Calu3 (cell line): Measurements from ENCODE around the gene ELL2. TPM values are rescaled to one million over a fixed set of nuclear protein-coding genes. Genes with fewer than 3 reads are reported as not detected.
A peak's percentile ranks its signal among the peaks of the same experiment; 100 is the strongest.

ENCODE experiments used
- BruUV-seq: library from RNA; stranded (reverse); fragments of 400-500 nt; replicated peaks from 2 replicates; lab custom pipeline; 2021; lab: Mats Ljungman, UMichigan
- CTCF ChIA-PET: fragments of 300-600 bp; sonication (Branson Sonifier 250); formaldehyde crosslinking; loops from one replicate; lab custom pipeline; 2022; ENCODE audit warnings: antibody characterized with exemption; lab: Charles Lee
- DNase-seq: peaks from one replicate; pipeline ENCODE4 v3.0.0; 2022
- H3K27ac Mint-ChIP-seq: one replicate; pipeline ENCODE4 v1.8.0; 2022; ENCODE audit warnings: mixed read lengths; ENCODE audit not compliant: unreplicated experiment
- H3K27me3 Mint-ChIP-seq: one replicate; pipeline ENCODE4 v1.8.0; 2022; ENCODE audit warnings: mixed read lengths; ENCODE audit not compliant: unreplicated experiment
- H3K36me3 Mint-ChIP-seq: one replicate; pipeline ENCODE4 v1.8.0; 2022; ENCODE audit warnings: mild to moderate bottlenecking, moderate library complexity, mixed read lengths; ENCODE audit not compliant: insufficient read depth, unreplicated experiment
- H3K4me1 Mint-ChIP-seq: one replicate; pipeline ENCODE4 v1.8.0; 2022; ENCODE audit warnings: mild to moderate bottlenecking, low read depth, mixed read lengths; ENCODE audit not compliant: unreplicated experiment
- H3K4me3 Mint-ChIP-seq: one replicate; pipeline ENCODE4 v1.8.0; 2022; ENCODE audit warnings: mild to moderate bottlenecking, low read depth, moderate library complexity, mixed read lengths; ENCODE audit not compliant: unreplicated experiment
- H3K9me3 Mint-ChIP-seq: one replicate; pipeline ENCODE4 v1.8.0; 2022; ENCODE audit warnings: low read depth, mixed read lengths; ENCODE audit not compliant: unreplicated experiment
- intact Hi-C: fragments of 100-400 bp; cut with micrococcal nuclease; formaldehyde crosslinking; loops from one replicate; pipeline ENCODE4 v1.10.0; 2022; ENCODE audit not compliant: unreplicated experiment
- total RNA-seq: library from RNA; stranded (reverse); gene quantifications from 2 replicates; pipeline ENCODE4 v1.2.3, GENCODE V29; 2022
- TF ChIP-seq, protein P1 (sequence below): fragments of 200-600 bp; IDR thresholded peaks from one replicate; pipeline ENCODE4 v1.8.0; 2022; ENCODE audit warnings: antibody characterized with exemption; ENCODE audit not compliant: unreplicated experiment

Gene ELL2
- total RNA-seq, 1 experiment from 2014 or later, result 57.7 TPM

DNA sequence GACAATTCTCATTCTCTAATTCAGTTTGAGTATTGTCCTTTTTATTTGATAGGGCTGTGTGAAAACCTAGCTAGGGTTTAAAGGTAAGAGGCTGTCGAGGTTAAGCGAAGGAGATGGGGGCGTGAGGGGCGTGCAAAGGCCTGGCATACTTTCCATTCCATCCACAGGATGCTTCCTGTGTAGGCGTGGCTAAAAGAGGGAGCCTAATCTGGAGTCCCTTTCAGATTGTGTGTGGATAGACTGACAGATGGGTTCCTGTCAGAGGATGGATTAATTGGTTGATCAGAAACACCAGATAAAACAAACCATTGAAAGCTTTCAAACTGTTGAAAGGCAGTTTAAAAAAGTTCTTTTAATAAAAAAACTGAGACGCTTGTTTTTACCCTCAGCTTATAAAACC lies 1.1 kb upstream of the ELL2 start:
- Mint-ChIP-seq H3K9me3 (no peaks in the 10 kb centered on the region), H3K27me3 (no peaks in the 10 kb centered on the region), H3K4me1 (peaks cover 61% of the 10 kb centered on the region), H3K4me3 (peak overlapping the region; percentile 92), H3K27ac (peak overlapping the region; percentile 98), H3K36me3 (peaks cover 39% of the 10 kb centered on the region)
- DNase-seq, result peak; percentile 60
- intact Hi-C loops, result loop anchor here (1.0 to 10.0 kb wide), 5 partner anchors 62 to 318 kb away; partner anchors contain the start of gene RFESD
- CTCF ChIA-PET, result interaction anchor here (0.8 to 5.1 kb wide), 5 partner anchors 9 to 373 kb away, joined by 3 to 37 read pairs (median 4); no protein-coding TSS in a partner anchor
- TF ChIP-seq, protein P1, sequence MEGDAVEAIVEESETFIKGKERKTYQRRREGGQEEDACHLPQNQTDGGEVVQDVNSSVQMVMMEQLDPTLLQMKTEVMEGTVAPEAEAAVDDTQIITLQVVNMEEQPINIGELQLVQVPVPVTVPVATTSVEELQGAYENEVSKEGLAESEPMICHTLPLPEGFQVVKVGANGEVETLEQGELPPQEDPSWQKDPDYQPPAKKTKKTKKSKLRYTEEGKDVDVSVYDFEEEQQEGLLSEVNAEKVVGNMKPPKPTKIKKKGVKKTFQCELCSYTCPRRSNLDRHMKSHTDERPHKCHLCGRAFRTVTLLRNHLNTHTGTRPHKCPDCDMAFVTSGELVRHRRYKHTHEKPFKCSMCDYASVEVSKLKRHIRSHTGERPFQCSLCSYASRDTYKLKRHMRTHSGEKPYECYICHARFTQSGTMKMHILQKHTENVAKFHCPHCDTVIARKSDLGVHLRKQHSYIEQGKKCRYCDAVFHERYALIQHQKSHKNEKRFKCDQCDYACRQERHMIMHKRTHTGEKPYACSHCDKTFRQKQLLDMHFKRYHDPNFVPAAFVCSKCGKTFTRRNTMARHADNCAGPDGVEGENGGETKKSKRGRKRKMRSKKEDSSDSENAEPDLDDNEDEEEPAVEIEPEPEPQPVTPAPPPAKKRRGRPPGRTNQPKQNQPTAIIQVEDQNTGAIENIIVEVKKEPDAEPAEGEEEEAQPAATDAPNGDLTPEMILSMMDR, result no peak
- BruUV-seq, result no TSS peak

GRCh38 chr5:95962475-95962773 lies 773 bp upstream of the ELL2 start:
- peaks cover 39% of the 10 kb centered on the region for H3K36me3 Mint-ChIP-seq
- H3K4me1 Mint-ChIP-seq, result peaks cover 63% of the 10 kb centered on the region
- intact Hi-C loops, result loop anchor here (1.0 to 10.0 kb wide), 5 partner anchors 62 to 318 kb away; partner anchors contain the start of gene RFESD
- BruUV-seq, result TSS peak; percentile 92
- no peaks in the 10 kb centered on the region for H3K9me3 Mint-ChIP-seq
- CTCF ChIA-PET, result interaction anchor here (0.8 to 5.1 kb wide), 5 partner anchors 9 to 374 kb away, joined by 3 to 37 read pairs (median 4); no protein-coding TSS in a partner anchor
- TF ChIP-seq, protein P1, result no peak
- H3K27me3 Mint-ChIP-seq, result no peaks in the 10 kb centered on the region
- peak overlapping the region; percentile 92 for H3K4me3 Mint-ChIP-seq
- no peak for DNase-seq
- H3K27ac Mint-ChIP-seq, result peak overlapping the region; percentile 98

DNA sequence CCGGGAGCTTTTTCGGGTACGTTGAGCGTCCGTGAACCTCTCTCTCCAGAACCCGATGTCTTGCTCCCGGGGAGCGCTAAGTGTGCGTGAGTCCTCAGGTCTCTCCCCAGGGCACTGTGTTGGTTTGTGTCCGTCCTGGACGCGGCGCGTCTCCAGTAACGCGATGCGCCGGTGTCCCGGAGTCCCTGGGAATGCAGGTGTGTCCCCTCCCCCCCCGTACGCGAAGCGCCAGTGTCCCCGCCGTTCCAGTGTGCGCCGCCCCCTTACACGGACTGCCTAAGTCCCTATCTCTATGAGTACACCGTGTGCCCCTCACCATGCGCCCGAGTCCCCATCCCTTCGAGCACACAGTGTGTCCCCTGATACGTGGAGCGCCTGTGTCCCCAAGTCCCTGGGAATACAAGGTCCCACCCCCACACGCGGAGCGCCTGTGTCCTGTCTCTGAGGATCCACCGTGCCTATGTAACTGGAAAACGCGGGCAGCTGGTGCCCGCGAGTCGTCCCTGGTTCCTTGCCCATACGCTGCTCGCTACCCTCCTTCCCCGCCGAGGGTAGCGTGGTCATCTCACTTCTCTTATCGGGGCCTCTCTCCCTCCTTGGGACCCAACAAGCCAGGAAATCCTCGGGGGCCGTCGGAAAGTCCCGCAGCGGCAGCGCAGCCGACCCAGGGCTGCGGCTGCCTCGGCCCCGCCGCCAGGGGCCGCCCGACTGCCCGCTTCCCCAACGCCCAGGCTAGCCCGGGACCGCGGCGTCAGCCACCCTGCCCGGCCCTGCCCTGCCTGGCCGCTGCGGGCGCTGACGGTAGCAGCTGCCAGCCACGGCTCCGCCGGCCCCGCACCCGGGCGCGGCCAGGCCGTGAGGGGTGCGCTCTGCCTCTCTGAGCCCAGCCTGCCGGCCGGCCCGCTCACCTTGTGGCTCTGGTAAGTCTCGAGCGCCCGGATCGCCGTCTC lies 709 bp downstream of the ELL2 start:
- Mint-ChIP-seq H3K36me3 (peaks cover 39% of the 10 kb centered on the region), H3K27ac (peak overlapping the region; percentile 98), H3K27me3 (no peaks in the 10 kb centered on the region), H3K4me3 (peak overlapping the region; percentile 92), H3K9me3 (no peaks in the 10 kb centered on the region), H3K4me1 (peaks cover 60% of the 10 kb centered on the region)
- TF ChIP-seq, protein P1, result peak; percentile 83
- BruUV-seq, result no TSS peak
- DNase-seq, result peak; percentile 96
- CTCF ChIA-PET, result interaction anchor here (0.8 to 5.1 kb wide), 7 partner anchors 10 to 375 kb away, joined by 3 to 37 read pairs (median 5); no protein-coding TSS in a partner anchor
- intact Hi-C loops, result loop anchor here (1.0 to 10.0 kb wide), 5 partner anchors 100 to 375 kb away; partner anchors contain the start of gene RFESD

GRCh38 chr5:95959888-95960666 lies 1.6 kb downstream of the ELL2 start:
- DNase-seq, result peak; percentile 25
- peak overlapping the region; percentile 92 for H3K4me3 Mint-ChIP-seq
- TF ChIP-seq, protein P1, result no peak
- intact Hi-C loops, result loop anchor here (1.0 to 10.0 kb wide), 7 partner anchors 53 to 315 kb away; partner anchors contain the start of gene RFESD
- H3K36me3 Mint-ChIP-seq, result peaks cover 39% of the 10 kb centered on the region
- CTCF ChIA-PET, result interaction anchor here (0.8 to 5.1 kb wide), 5 partner anchors 67 to 384 kb away, joined by 3 to 37 read pairs (median 6); no protein-coding TSS in a partner anchor
- TSS peak; percentile 15 for BruUV-seq
- H3K27me3 Mint-ChIP-seq, result no peaks in the 10 kb centered on the region
- peaks cover 61% of the 10 kb centered on the region for H3K4me1 Mint-ChIP-seq
- H3K27ac Mint-ChIP-seq, result peak overlapping the region; percentile 98
- no peaks in the 10 kb centered on the region for H3K9me3 Mint-ChIP-seq
